ENCODE results near the gene SPATA4.

SPATA4 gene

GRCh38 chr4:176149680-176150355, 45.6 kb downstream of the SPATA4 start:
- WGBS, result 96% methylated on average over 3 of the region's 3 CpGs
- Histone ChIP-seq H3K4me1 (ENCODE audit: insufficient read depth, low read length) (no peaks in the 10 kb centered on the region), H3K36me3 (ENCODE audit: insufficient read depth, low read length) (no peaks in the 10 kb centered on the region), H3K9ac (ENCODE audit: low read depth, low read length) (no peak overlapping the region), H3K27me3 (ENCODE audit: insufficient read depth, low read length) (no peaks in the 10 kb centered on the region), H3K9me3 (ENCODE audit: insufficient read depth, low read depth, low read length) (no peaks in the 10 kb centered on the region), H3K4me3 (ENCODE audit: low read length) (no peak overlapping the region), H3K27ac (ENCODE audit: low read depth, low read length) (no peak overlapping the region)

- Histone ChIP-seq H3K9ac (ENCODE audit: low read depth, low read length) (no peak overlapping the region), H3K36me3 (ENCODE audit: insufficient read depth, low read length) (no peaks in the 10 kb centered on the region), H3K27ac (ENCODE audit: low read depth, low read length) (no peak overlapping the region), H3K27me3 (ENCODE audit: insufficient read depth, low read length) (no peaks in the 10 kb centered on the region), H3K9me3 (ENCODE audit: insufficient read depth, low read depth, low read length) (no peaks in the 10 kb centered on the region), H3K4me3 (ENCODE audit: low read length) (no peak overlapping the region), H3K4me1 (ENCODE audit: insufficient read depth, low read length) (no peaks in the 10 kb centered on the region)
- 98% methylated on average over 2 of the region's 2 CpGs for WGBS
Observed at GRCh38 chr4:176142253-176142652, 53.1 kb downstream of the SPATA4 start.

DNA sequence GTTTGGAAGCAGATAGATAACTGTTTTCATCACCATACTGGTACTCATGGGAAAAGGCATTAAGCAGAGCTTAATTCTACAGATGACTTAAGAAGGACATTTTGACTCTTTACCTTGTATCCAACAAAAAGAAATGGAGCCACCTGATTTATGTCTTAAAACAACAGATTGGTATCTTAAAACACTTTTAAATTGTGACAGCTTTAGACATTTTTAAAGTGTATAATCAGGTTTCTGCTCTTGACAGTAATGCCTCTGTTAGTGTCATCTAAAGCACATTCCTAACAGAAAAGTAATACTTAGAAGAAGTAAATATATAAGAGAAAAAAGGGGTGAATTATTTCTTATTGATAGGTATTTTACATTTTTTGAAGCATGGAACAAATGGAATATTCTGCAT, 55.9 kb downstream of the SPATA4 start:
- Histone ChIP-seq H3K9ac (ENCODE audit: low read depth, low read length) (no peak overlapping the region), H3K9me3 (ENCODE audit: insufficient read depth, low read depth, low read length) (no peaks in the 10 kb centered on the region), H3K27me3 (ENCODE audit: insufficient read depth, low read length) (no peaks in the 10 kb centered on the region), H3K4me3 (ENCODE audit: low read length) (no peak overlapping the region), H3K36me3 (ENCODE audit: insufficient read depth, low read length) (no peaks in the 10 kb centered on the region), H3K4me1 (ENCODE audit: insufficient read depth, low read length) (no peaks in the 10 kb centered on the region), H3K27ac (ENCODE audit: low read depth, low read length) (no peak overlapping the region)

GRCh38 chr4:176137631-176138030, 57.8 kb downstream of the SPATA4 start:
- H3K27ac ChIP-seq (ENCODE audit: low read depth, low read length), result no peak overlapping the region
- H3K9me3 ChIP-seq (ENCODE audit: insufficient read depth, low read depth, low read length), result no peaks in the 10 kb centered on the region
- H3K4me3 ChIP-seq (ENCODE audit: low read length), result no peak overlapping the region
- no peaks in the 10 kb centered on the region for H3K4me1 ChIP-seq (ENCODE audit: insufficient read depth, low read length)
- no peaks in the 10 kb centered on the region for H3K27me3 ChIP-seq (ENCODE audit: insufficient read depth, low read length)
- no peak overlapping the region for H3K9ac ChIP-seq (ENCODE audit: low read depth, low read length)
- no peaks in the 10 kb centered on the region for H3K36me3 ChIP-seq (ENCODE audit: insufficient read depth, low read length)

GRCh38 chr4:176134670-176135069, 60.7 kb downstream of the SPATA4 start:
- Histone ChIP-seq H3K4me1 (ENCODE audit: insufficient read depth, low read length) (no peaks in the 10 kb centered on the region), H3K9ac (ENCODE audit: low read depth, low read length) (no peak overlapping the region), H3K27me3 (ENCODE audit: insufficient read depth, low read length) (no peaks in the 10 kb centered on the region), H3K4me3 (ENCODE audit: low read length) (no peak overlapping the region), H3K36me3 (ENCODE audit: insufficient read depth, low read length) (no peaks in the 10 kb centered on the region), H3K9me3 (ENCODE audit: insufficient read depth, low read depth, low read length) (no peaks in the 10 kb centered on the region), H3K27ac (ENCODE audit: low read depth, low read length) (no peak overlapping the region)
- 85% methylated on average over 1 of the region's 2 CpGs for WGBS

All from HUES64 (cell line).